ENCODE data around the gene FBXW5.

DNA sequence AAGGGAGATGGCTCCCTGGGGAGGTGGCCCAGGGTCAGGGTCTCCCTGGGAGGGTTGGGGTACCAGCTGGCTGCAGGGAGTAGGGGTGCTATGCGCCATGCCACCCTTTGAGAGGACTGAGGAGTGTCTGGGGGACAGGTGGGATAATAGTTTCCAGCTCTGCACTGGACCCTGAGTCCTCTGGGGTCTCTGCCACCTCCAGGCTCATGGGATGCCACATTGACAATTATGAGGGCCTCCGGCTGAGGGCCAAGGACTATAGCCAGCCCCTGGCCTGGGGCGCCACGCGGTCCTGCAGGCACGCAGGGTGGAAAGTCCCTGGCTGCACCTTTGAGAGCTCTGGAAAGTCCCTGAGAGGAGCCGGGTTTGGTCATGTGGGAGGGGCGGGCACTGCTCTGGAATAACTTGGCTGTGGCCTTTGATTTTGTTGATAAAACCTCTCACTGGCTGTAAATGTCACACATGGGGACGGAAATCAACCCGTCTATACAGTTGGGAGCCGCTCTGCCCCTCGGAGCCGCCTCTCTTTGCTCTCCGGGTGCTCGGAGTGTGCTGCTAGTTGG, 42.2 kb downstream of the FBXW5 start:
- no peak for TF ChIP-seq POLR2AphosphoS5 (IDR thresholded peaks at IDR 0.05)
- TF ChIP-seq, protein P1, sequence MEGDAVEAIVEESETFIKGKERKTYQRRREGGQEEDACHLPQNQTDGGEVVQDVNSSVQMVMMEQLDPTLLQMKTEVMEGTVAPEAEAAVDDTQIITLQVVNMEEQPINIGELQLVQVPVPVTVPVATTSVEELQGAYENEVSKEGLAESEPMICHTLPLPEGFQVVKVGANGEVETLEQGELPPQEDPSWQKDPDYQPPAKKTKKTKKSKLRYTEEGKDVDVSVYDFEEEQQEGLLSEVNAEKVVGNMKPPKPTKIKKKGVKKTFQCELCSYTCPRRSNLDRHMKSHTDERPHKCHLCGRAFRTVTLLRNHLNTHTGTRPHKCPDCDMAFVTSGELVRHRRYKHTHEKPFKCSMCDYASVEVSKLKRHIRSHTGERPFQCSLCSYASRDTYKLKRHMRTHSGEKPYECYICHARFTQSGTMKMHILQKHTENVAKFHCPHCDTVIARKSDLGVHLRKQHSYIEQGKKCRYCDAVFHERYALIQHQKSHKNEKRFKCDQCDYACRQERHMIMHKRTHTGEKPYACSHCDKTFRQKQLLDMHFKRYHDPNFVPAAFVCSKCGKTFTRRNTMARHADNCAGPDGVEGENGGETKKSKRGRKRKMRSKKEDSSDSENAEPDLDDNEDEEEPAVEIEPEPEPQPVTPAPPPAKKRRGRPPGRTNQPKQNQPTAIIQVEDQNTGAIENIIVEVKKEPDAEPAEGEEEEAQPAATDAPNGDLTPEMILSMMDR (IDR thresholded peaks at IDR 0.05; ENCODE audit: poor library complexity, severe bottlenecking): no peak
- no peak for TF ChIP-seq RAD21 (conservative IDR thresholded peaks at IDR 0.05)
- no peak for TF ChIP-seq EZH2 (IDR thresholded peaks at IDR 0.05; ENCODE audit: borderline replicate concordance, insufficient read depth, low read length, poor library complexity, severe bottlenecking)
- no peak for TF ChIP-seq EP300 (conservative IDR thresholded peaks at IDR 0.05; ENCODE audit: poor library complexity, severe bottlenecking)
- TF ChIP-seq SMC3 (conservative IDR thresholded peaks at IDR 0.05; ENCODE audit: poor library complexity): no peak
- TF ChIP-seq, protein P2, sequence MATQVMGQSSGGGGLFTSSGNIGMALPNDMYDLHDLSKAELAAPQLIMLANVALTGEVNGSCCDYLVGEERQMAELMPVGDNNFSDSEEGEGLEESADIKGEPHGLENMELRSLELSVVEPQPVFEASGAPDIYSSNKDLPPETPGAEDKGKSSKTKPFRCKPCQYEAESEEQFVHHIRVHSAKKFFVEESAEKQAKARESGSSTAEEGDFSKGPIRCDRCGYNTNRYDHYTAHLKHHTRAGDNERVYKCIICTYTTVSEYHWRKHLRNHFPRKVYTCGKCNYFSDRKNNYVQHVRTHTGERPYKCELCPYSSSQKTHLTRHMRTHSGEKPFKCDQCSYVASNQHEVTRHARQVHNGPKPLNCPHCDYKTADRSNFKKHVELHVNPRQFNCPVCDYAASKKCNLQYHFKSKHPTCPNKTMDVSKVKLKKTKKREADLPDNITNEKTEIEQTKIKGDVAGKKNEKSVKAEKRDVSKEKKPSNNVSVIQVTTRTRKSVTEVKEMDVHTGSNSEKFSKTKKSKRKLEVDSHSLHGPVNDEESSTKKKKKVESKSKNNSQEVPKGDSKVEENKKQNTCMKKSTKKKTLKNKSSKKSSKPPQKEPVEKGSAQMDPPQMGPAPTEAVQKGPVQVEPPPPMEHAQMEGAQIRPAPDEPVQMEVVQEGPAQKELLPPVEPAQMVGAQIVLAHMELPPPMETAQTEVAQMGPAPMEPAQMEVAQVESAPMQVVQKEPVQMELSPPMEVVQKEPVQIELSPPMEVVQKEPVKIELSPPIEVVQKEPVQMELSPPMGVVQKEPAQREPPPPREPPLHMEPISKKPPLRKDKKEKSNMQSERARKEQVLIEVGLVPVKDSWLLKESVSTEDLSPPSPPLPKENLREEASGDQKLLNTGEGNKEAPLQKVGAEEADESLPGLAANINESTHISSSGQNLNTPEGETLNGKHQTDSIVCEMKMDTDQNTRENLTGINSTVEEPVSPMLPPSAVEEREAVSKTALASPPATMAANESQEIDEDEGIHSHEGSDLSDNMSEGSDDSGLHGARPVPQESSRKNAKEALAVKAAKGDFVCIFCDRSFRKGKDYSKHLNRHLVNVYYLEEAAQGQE (IDR thresholded peaks at IDR 0.05; ENCODE audit: borderline replicate concordance): no peak
- TF ChIP-seq TAF1 (IDR thresholded peaks at IDR 0.05; ENCODE audit: low read depth): no peak
- no peak for TF ChIP-seq MXI1 (conservative IDR thresholded peaks at IDR 0.05; ENCODE audit: poor library complexity, severe bottlenecking)
